HG02884 (cell line): Measurements from ENCODE around the gene SEPTIN3.
"Not testable (repeated sequence)": the region's sequence is repeated elsewhere in the genome, so short reads cannot be mapped to it uniquely, and the experiment has no call there.

Experiments
- ATAC-seq: cut with Tn5 transposase; IDR thresholded peaks from one replicate; pipeline ENCODE4 v1.9.1; 2021; ENCODE audit warnings: mild to moderate bottlenecking, moderate library complexity; ENCODE audit not compliant: unreplicated experiment

Gene SEPTIN3

GRCh38 chr22:41939981-41940831 is 29.0 kb upstream of the SEPTIN3 start:
- ATAC-seq, result peak; percentile 54

- ATAC-seq, result no peak
Measured at GRCh38 chr22:41940832-41941765, 28.1 kb upstream of the SEPTIN3 start.

- ATAC-seq, result no peak
Measured at GRCh38 chr22:41943661-41944209, 25.5 kb upstream of the SEPTIN3 start.

- ATAC-seq, result peak; percentile 82
Measured at GRCh38 chr22:41946629-41947423, 22.4 kb upstream of the SEPTIN3 start, which contains the start of gene CENPM. Gene CENPM, minus strand, starts transcription at chr22:41947152. Its CDS starts 76 bp downstream, at chr22:41947076.

- ATAC-seq, result no peak
Measured at GRCh38 chr22:41947424-41948080, 21.7 kb upstream of the SEPTIN3 start.

- ATAC-seq, result no peak
Measured at GRCh38 chr22:41948142-41948541, 21.1 kb upstream of the SEPTIN3 start.

GRCh38 chr22:41948928-41949296 is 20.3 kb upstream of the SEPTIN3 start:
- not testable (repeated sequence) for ATAC-seq

- ATAC-seq, result no peak
Measured at GRCh38 chr22:41949297-41949965, 19.8 kb upstream of the SEPTIN3 start.

- no peak for ATAC-seq
Measured at GRCh38 chr22:41951898-41952474, 17.3 kb upstream of the SEPTIN3 start, which contains the start of gene SMIM45. Gene SMIM45, plus strand, starts transcription at chr22:41952150.

GRCh38 chr22:41952713-41953112 is 16.5 kb upstream of the SEPTIN3 start:
- ATAC-seq, result no peak

GRCh38 chr22:41957941-41958556 is 11.2 kb upstream of the SEPTIN3 start:
- ATAC-seq, result no peak

- ATAC-seq, result no peak
Measured at GRCh38 chr22:41963453-41964111, 5.7 kb upstream of the SEPTIN3 start.

GRCh38 chr22:41964112-41964491 is 5.1 kb upstream of the SEPTIN3 start:
- no peak for ATAC-seq

- no peak for ATAC-seq
Measured at GRCh38 chr22:41966225-41966606, 3.0 kb upstream of the SEPTIN3 start.

GRCh38 chr22:41966607-41967240 is 2.5 kb upstream of the SEPTIN3 start:
- ATAC-seq, result no peak

- ATAC-seq, result no peak
Measured at GRCh38 chr22:41968601-41969000, 642 bp upstream of the SEPTIN3 start.

GRCh38 chr22:41970601-41971000 is 1.4 kb downstream of the SEPTIN3 start:
- no peak for ATAC-seq

GRCh38 chr22:41971431-41971830 is 2.2 kb downstream of the SEPTIN3 start:
- ATAC-seq, result no peak
